ENCODE measurements around the gene FAAP20. TPM values are rescaled to one million over a fixed set of nuclear protein-coding genes. Genes with fewer than 3 reads are reported as not detected.

Gene FAAP20
- polyA plus RNA-seq, 1 donor, result 27.3 TPM

- peak; percentile 66 for DNase-seq
Measured at GRCh38 chr1:2231532-2232254, 37.1 kb upstream of the FAAP20 start.

DNA sequence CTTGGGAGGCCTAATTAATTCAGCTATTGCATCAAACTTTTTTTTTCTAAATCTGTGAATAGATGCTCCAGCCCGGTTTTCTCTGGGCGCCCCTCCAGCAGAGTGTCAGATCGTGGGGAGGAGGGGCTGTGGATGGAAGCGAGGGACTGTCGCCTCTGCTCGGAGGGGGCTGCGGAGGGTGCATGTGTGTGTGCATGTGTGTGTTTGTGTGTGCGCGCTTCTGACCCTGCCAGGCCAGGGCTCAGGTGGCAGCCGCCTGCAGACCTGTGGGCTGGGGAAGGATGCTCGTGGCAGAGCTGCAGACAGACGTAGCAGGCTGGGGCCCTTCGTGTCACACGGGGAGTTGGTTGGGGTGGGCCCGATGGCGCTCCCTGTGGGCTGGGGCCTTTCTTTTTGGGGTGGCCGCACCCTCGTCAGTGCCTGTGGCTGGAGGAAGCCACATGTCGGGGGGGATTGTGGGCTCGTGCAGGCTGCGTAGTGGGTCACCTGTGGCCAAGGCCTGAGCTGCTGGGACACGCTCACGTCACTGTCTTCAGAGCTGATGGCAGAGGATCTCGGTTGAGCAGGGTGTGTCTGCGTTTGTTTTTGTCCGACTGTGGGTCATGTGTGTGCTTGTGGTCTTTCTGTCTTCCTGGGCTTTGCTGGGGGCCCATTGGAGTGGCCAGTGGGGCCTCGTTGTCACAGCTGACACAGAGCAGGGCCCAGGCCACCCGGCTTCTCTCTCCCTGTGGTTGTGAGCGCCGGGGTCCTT is 36.4 kb upstream of the FAAP20 start:
- DNase-seq, result no peak

DNA sequence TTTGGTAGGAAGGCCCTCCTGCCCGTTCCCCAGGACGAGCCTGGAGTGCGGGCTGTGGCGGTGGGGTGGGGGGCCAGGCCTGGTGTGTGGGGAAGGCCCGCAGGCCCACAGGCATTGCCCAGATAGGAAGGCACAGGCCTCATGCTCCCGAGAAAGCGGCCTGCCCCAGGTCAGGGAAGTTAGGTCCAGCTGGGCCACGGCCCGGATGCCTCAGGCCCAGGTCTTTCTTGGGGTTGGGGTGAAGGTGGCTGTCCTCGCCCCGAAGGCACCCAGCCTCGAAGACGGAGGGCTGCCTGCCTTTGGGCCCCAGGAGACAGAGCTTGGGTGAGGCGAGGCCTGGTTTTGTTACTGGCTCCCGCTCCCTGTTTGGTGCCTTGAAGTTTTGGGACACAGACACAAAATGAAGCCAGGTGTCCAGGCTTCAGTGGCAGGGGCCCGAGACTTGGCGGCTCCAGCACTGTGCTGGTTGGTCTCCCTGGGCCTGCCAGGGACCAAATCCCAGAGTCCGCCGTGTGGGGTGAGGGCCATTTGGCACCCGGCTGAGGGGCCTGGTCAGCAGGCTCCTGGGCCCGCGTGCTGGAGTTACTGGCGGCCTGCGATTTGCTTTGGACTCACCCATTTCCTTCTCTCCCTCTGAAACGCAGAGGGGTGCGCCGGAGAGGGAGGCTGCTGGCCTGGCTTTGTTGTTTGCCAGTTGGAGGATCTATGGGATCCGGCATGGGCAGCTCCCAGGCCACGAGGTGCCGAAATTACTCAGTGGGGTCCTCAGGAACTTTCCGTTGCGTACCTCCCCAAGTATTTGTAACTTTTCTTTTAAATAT is 35.5 kb upstream of the FAAP20 start:
- DNase-seq, result no peak

DNA sequence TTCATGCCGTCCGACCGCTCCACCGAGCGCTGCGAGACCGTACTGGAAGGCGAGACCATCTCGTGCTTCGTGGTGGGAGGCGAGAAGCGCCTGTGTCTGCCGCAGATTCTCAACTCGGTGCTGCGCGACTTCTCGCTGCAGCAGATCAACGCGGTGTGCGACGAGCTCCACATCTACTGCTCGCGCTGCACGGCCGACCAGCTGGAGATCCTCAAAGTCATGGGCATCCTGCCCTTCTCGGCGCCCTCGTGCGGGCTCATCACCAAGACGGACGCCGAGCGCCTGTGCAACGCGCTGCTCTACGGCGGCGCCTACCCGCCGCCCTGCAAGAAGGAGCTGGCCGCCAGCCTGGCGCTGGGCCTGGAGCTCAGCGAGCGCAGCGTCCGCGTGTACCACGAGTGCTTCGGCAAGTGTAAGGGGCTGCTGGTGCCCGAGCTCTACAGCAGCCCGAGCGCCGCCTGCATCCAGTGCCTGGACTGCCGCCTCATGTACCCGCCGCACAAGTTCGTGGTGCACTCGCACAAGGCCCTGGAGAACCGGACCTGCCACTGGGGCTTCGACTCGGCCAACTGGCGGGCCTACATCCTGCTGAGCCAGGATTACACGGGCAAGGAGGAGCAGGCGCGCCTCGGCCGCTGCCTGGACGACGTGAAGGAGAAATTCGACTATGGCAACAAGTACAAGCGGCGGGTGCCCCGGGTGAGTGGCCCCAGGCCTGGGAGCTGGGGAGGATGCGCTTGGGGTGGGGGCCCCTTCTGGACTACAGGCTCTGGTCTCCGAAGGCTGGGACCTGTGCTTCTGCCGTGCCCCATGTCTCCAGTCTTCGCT is 34.7 kb upstream of the FAAP20 start:
- no peak for DNase-seq

DNA sequence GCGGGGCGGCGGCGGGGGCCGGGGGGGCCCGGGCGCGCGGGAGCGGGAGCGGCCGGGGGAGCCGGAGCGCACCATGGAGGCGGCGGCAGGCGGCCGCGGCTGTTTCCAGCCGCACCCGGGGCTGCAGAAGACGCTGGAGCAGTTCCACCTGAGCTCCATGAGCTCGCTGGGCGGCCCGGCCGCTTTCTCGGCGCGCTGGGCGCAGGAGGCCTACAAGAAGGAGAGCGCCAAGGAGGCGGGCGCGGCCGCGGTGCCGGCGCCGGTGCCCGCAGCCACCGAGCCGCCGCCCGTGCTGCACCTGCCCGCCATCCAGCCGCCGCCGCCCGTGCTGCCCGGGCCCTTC is 34.1 kb upstream of the FAAP20 start:
- DNase-seq, result no peak

DNA sequence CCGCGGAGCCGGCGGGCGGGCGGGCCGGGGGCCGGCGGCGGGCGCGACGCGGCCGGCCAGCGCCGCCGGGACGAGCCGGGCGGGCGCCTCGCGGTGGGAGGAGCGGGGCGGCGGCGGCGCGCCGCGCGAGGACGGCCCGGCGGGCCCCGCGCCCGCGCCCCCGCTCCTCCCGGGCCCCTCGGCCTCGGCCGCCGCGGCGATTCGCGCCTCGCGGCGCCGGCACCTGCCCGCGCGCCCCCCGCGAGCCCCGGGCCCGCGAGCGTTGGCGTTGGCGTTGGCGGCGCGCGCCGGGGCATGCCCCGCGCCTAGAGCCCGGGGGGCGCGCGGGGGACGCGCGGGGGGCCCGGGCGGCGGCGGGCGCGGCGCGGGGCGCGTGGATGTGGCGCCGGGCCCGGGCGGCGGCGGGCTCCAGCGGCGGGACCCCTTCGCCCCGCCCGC is 33.6 kb upstream of the FAAP20 start, which contains the start of gene SKI:
Gene SKI, plus strand, starts transcription at position 163 of the 438 bp plus-strand sequence. CDS start 448 bp downstream, outside the sequence.
- no peak for DNase-seq

- peak; percentile 96 for DNase-seq
Measured at GRCh38 chr1:2227346-2228156, 33.0 kb upstream of the FAAP20 start.

GRCh38 chr1:2226525-2227345 is 32.2 kb upstream of the FAAP20 start:
- DNase-seq, result no peak

DNA sequence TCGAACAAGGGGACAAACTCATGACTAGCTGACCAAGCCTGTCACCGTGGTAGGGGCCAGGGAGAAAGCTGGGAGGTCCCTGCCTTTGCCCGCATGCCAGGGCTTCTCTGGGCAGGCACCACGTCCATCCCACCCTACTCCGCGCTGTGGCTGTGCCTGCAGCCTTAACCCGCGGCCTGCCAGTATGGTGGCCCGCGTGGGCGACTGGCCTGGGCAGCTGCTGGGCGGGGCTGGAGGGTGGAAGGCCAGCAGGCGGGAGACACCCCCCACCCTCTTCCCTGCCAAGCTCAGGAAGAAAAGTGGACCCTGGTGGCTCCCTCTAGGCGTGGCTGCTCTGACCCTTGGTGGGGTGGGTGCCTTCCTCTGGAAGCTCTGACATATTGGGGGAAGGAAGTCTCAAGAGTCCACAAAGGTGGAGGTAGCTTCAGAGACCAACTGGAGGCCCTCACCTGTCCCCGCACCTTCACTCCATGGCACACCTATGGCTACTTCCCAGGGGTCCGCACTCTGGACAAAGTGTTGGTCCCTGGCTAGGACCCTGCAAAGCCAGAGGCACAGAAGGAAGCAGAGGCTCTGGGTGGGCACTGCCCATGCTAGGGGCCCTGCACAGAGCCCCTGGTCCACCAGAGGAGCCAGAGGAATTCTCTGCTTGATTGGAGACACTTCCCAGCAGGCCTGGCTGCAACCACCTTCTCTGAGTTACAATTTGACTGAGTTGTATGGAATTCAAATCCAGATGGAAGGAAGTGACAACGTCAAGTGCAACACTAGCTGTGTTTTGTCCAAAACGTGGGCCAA is 30.3 kb upstream of the FAAP20 start:
- no peak for DNase-seq

DNA sequence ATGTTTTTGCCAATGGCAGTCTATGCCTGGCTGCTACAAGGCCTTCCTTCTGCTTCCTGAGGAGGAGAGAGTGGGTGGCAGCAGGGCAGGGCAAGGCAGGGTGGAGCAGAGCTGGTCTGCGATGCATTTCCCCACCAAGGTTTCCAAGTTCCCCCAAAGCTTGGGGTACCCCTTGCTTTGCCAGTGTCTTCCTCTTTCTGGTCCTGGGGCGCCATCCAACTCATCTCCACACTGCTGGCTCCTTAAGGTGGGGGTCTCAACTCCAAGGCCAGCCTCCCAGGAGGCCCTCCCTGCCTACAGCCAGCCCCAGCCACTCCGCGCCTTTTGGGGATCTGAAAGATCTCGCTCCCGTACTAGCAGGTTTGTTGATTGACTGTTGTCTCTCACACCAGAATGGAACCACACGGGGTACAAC is 29.6 kb upstream of the FAAP20 start:
- no peak for DNase-seq

- DNase-seq, result no peak
Measured at GRCh38 chr1:2221271-2221670, 26.7 kb upstream of the FAAP20 start.

DNA sequence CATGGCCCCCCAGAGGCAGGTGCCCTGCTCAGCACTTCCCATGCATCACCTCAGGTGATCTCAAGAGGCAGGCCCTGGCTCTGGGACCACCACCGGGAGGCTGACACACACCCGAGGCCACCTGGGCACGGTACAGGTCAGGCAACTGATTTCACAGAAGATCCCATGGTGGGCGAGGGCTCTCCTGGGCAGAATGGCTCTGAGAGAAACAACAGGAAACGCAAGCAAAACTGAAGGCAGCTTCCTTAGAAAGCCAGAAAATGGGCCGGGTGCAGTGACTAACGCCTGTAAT is 22.1 kb upstream of the FAAP20 start:
- no peak for DNase-seq

- DNase-seq, result no peak
Measured at GRCh38 chr1:2215909-2216766, 21.6 kb upstream of the FAAP20 start.

DNA sequence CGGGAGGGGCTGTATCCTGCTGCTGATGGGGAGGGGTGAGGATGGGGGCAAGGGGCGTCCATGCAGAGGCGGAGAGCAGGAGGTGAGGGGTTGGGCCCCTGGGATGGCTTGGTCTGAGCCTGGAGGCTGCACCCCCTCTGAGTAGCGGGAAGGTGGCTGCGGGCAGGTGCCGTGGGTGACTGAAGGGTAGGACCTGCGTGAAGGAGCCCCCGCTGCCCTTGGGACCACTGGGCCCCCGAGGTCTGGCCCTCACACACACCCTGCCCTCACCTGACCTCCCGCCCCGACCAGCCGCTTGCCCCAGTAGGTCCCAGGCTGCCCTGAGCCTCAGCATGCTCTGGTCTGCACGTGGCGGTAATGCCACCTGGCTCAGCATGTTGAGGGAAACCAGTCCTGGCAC is 20.8 kb upstream of the FAAP20 start:
- DNase-seq, result no peak

- no peak for DNase-seq
Measured at GRCh38 chr1:2214541-2215241, 20.1 kb upstream of the FAAP20 start.

GRCh38 chr1:2213576-2214505 is 19.3 kb upstream of the FAAP20 start:
- DNase-seq, result no peak
